AG08395 (cell line): Measurements from ENCODE around the gene DAAM2.

Experiments
- DNase-seq: peaks from one replicate; pipeline ENCODE4 v3.0.0; 2012; ENCODE audit warnings: mixed read lengths, low spot score

DAAM2 gene

DNA sequence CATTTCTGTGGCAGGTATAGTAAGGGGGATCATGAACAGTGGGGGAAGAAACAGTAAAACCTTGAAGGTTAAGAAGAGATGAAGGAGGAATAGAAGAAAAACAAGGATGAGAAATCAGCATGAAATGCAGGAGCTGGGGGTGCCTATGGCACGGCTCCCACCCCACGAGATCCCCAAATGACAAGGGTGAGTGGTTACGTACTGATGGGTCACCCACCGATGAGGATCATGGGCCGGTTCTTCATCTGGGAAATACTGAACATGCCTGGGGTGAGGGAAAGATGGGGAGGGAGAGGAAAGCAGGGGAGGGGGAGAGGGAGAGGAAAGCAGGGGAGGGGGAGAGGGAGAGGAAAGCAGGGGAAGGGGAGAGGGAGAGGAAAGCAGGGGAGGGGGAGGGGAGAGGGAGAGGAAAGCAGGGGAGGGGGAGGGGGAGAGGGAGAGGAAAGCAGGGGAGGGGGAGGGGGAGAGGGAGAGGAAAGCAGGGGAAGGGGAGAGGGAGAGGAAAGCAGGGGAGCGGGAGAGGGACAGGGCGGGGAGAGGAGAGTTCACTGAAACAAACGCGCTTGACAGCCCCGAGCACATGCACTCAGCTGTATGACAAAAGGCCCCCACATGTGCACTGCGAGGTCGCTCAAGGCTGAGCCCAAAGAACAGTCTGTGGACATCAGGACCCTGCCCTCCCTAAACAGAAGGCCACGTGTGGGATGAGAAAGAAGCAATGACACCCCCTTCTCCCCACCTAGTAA is 116.8 kb downstream of the DAAM2 start:
- DNase-seq: no peak

DNA sequence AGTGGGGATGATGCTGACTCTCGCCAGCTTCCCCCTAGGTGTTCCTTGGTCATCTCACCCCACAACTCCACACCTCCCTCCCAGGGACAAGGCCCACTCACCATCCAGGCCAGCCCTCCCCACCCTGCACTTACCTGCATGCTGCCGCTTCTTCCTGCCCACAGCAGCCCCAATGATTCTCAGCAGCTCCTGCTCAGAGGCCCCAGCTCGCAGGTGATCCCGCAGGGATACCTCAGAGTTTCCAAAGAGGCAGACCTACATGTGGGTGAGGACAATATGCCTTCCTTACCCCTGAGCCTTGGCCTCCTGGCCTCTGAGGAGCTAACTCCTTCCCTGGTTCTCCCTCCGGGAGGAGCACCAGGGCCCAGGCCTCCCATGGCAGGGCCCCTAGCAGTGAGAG is 117.5 kb downstream of the DAAM2 start:
- no peak for DNase-seq

DNA sequence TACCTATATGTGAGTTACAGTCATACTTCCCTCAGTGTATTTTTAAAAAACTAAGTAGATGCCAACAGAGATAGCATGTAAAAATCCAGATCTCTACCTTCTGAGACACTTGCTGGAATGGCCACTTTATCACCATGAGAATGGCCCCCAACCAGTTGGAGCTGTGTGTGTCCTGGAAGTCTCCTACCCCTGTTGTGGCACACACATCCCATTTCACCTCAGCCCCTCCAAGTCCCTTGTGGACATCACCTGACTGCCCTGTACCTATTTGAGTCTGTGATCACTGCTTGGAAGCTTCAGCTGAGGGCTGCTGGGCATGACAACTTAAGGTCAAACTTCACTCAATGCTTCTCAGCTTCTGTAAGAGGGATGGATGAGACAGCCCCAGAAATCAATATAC is 118.0 kb downstream of the DAAM2 start:
- no peak for DNase-seq

DNA sequence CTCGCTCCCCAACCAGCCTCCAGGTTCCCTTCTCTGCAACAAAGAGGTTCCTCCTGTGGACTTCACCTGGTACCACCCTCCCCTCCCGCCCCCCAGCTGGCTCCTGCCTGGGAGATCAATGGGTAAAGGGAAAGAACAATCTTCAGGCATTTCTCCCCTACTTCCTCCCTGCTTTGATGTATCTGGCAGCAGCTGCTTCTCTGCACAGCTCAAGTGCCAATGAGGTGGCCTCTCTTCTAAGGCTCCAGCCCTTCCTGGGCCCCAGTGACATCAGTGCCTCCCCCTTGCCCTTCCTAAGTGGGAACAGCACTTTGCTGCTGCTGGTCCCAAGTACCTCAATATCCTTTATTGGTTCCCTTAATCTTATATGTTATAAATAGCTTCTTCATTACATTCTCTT is 118.6 kb downstream of the DAAM2 start:
- no peak for DNase-seq

DNA sequence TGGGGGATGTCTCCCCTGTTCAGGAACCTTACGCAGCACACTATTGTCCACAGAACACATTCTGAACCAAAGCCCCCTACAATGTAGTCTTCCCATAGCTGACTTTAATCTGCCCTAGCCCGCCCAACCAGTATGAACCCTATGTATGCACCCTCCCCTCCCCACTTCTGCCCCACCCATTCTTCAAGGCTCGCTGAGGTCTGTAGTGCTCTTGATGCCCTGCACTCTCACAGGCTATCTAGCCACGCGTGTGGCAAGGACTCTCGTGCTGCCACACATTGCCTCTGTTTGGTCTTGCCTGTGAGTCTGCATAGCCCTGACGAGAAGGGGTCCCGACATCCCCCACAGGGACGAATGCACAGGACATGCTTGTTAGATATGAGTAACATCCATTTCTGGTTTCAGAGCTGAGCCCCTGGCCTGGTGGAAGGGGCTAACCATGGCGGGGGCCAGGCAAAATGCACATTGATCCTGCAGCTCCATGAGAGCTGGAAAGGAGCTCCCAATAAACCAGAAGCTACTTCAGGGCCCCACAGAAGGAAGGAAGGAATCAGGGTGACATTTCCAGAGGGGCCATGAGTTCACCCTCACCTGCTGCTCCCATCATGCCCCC is 119.4 kb downstream of the DAAM2 start:
- no peak for DNase-seq

DNA sequence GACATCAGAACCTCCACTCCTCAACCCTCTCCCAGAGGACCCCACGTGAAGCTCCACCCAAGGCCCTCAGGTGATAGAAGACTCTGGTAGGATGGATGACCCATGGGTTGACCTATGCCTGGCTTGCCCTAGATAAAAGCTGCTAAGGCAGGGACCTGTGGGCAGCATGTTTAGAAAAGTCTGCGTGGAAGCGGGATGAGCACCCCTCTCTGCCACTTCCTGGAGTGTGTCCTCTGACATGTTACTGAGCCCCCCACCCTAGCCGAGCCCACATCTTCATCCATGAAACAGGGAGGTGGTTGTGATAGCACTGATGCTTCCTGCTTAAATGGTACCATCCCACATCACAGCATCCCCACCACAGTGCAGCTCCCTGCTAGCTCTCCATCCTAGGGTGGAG is 120.3 kb downstream of the DAAM2 start:
- no peak for DNase-seq

DNA sequence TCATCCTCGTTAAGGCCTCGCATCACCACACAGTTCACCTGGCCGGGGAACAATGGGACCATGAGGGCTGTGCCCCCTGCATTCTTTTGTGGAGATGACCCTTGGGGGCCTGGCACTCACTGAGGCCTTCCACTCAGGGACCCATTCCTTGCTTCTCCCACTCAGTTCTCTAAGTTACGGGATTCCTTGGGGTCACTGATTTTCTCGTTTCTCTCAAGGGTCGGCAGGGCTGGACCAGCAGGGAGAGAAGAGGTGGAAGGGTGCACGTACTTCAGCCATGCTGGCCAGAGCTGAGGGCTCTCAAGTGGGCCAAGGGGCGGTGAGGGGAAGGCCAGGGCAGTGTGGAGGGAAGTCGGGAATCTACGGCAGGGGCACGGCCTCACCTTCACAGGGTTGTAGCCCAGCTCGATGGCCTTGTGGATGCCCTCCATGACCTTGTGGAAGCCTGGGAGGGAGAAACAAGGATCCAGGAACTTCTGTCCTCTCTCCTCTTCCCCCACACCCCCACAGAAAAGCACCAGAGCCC is 121.3 kb downstream of the DAAM2 start:
- no peak for DNase-seq

DNA sequence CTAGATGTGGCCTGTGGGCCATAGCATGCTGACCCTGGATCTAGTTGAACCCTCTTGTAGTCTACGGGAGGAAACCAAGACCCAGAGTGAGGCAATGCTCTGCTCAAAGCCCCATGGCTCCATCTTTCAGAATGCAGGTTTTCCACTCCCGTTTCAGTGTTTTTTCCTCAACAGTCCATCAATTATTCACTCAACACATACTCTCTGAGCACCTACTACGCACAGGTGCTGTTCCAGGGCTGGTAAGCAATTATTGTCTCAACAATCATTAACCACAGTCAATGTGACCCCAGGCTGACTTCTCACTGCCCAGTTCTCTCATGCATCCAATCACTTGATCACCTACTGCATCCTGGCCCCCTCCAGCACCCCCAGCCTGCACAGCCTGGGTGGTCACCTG is 122.1 kb downstream of the DAAM2 start:
- no peak for DNase-seq

DNA sequence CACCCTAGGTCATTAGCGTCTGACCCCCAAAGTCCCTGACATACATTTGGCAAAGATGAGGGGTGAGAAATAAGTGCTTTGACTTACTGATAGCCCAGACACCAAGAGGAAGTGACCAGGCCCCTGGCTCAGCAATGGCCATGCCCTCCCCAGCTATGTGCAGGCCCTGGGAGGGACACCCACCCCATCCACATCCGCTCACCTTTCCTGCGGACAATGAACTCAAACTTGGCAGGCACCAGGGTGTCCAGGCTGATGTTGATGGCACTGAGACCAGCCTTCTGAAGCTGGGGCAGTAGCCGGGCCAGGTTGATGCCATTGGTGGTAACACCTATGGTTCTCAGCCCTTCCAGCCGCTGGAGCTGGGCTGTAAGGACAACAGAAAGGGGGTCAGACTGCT is 123.7 kb downstream of the DAAM2 start:
- DNase-seq: no peak

DNA sequence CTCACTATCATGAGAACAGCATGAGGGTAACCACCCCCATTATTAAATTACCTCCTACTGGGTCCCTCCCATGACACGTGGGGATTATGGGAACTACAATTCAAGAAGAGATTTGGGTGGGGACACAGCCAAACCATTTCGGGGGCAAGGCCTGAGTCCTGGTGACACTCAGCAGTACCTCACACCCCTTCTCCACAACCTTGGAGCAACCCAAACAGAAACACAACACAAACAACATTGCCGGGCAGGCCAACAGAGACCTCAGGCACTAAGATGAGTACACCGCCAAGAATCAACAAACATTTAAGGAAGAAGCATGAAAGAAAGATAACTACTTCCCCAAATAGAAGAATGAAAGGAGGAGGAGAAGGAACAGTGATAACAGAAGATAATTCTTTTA is 125.2 kb downstream of the DAAM2 start:
- no peak for DNase-seq

DNA sequence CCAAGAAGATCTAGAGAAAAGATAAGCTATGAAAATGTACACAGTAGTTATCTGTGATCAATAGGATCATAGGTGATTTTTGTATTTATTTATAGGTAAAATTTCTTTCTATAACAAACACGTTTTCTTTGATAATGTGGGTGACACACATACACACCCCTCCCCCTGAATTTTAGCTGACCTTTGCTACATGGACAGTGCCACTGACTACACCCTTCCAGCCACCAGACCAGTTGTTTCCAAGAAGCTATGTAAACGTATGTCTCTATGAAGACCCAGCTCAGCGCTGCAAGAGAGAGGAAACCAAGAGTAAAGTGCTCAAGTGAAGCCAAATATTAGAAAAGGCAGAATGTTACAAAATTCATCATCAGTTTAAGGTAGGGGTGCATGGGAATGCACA is 125.8 kb downstream of the DAAM2 start:
- no peak for DNase-seq

DNA sequence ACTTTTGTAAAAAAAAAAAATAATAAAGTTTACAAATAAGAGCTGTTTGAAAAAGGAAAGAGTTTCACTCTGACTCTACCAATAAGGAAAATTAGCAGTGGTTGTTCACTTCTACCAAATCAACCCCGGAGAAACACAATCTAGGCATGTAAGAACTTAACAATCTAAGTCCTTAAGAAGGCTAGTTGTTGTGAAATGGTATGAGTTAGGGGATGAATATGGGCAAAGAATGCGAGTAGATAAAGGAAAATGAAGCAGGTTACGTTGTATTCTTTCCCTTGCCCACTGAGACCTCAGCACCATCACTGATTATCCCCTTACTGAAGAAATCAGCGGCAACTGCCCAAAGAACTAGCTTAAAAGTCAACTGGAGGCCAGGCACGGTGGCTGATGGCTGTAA is 126.7 kb downstream of the DAAM2 start:
- no peak for DNase-seq

DNA sequence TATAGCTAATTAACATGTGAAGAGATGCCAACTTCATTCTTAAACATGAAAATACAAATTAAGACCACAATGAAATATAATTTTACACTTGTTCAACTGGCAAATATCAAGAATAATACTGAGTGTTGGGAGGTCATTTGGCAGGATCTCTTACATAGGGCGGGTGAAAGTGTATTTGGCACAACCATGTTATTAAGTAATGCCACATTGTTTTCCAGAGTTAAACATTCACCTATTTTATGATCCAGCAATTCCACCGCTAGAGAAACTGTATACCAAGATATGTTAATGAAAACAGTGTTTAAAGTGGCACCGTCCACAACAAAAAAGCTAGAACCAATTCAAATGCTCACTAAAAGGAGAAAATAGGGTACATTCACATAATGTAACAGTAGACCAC is 128.0 kb downstream of the DAAM2 start:
- no peak for DNase-seq

DNA sequence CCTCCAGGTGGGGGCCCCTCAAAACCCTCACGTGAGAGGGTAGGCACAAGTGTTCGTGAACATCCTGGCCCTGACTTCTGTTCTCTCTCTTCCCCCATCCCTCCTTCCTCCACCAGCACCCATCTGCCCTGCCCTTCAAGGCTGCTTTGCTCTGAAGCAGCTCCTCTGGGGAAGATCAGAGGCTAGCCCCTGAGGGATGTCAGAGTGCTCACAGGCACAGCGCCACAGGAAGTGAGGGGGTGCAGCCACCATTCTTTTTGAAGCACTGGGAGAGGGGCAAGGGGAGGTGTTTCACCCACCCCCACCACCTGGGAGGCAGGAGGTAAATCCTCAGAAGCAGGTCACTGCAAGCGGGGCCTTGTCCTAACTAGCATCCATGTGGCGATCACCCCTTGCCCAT is 130.6 kb downstream of the DAAM2 start:
- no peak for DNase-seq

DNA sequence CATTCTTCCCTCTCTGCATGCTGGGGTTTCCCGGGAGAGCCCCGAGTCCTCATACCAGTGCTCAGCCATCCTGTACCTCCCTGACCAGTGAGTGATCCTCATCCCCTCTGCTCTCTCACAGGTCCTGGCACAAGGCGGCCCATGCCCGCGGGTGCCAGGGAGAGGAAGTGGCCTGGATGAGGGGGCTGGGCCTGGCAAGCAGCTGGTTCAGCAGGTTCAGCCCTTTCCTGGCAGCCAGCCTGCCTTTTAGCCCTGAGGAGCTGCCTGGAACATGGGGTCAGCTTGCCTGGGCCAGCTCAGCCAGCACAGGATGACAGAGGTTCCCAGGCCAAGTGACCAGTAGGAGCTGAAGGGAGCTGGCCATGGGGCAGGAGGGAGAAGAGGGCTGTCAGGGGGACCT is 131.2 kb downstream of the DAAM2 start:
- no peak for DNase-seq

DNA sequence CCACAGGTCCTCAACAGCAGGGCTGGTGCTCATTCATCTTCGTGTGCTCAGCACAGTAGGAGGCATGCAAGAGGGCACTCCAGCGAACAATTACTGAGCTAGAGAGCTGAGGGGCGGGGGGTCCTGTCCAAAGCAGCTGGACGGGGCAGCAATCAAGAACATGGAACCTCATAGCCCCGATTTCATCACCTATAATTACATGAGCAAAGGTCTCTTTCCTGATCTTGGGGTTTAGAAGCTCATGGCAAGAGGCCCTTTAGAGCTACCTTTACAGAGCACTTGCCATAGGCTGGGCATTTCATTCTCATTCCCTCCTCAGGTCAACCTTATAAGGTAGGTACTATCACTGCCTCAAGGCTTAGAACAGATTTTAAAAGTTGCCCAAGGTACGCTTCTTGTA is 131.7 kb downstream of the DAAM2 start:
- DNase-seq: no peak

DNA sequence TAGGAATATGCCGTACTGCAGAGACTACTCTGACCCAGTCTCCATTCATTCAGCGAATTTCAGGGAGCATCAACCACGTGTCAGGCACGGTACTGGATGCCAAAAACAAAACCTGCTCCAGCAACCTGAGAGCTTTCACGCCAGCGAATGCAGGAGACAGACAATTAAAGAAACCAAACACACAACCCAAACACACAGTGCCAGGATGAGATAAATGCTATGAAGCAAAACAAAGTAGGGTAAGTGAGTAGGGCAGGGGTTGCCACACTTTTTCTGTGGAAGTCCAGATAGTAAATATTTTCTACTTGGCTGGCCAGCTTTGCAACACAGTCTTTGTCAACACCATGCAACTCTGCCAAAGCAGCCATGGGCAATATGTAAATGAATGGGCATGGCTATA is 132.1 kb downstream of the DAAM2 start:
- DNase-seq: no peak

DNA sequence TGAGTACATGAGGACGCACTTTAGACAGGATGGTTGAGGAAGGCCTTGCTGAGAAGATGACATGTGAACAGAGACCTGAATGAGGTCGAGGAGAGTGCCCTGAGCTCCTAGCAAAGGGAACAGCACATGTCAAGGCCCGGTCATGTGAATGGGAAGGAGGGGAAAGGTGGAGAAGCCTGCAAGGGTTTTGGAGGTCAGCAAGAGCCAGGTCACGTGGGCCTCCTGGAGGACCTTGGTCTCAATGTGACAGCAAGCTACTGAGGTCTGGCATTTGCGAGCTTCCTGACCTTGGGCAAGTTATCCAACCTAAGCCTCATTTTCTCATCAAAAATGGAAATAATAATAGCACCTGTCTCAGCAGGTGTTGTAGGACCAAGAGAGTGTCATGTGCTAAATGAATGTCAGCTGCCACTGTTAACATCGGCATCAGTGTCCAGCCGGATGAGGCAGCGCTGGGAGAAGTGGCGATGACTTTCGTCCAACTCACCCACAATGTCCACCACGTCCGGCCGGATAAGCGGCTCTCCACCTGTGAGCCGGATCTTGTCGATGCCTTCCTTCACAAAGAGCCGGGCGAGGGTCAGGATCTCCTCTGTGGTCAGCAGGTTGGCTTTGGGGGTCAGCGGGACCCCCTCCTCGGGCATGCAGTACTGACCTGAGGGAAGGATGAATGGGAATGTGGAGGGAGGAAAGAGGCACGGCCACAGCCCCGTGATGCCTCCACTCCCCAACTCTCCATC is 133.2 kb downstream of the DAAM2 start:
- DNase-seq: no peak

DNA sequence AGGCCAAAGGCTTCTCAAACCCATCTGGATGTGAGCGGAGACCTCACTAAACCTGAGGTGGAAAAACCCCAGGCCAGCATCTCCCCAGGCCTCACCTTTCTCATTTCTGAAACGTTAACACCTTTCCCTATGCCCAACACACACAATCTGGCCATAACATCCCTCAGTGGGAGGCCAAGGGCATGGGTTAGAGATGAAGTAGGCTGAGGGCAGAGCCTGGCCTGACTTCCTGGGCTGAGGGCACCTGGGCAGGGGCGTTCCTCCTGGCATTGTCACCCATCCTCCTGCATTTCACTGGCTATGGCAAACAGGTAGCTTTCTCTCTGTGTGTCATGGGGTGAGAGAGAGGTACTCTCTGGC is 133.7 kb downstream of the DAAM2 start:
- no peak for DNase-seq

DNA sequence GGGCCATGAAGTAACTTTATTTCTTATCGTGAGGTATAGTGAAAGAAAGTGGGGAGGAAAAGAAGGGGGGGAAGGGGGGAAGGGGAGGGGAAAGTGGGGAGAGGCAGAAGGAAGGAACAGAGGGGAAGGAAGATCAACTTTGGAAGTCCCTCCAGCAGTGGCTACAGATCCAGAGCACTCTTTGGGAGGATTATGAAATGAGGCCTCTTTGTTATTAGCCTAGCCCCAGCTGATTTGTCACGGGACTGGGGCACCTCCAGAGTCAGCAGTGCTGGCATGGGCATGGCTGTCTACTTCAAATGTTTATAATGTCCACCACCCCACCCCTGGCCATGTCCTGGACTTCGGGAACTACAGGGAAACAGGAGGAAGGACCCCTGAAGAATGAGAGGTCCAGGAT is 134.5 kb downstream of the DAAM2 start:
- no peak for DNase-seq

DNA sequence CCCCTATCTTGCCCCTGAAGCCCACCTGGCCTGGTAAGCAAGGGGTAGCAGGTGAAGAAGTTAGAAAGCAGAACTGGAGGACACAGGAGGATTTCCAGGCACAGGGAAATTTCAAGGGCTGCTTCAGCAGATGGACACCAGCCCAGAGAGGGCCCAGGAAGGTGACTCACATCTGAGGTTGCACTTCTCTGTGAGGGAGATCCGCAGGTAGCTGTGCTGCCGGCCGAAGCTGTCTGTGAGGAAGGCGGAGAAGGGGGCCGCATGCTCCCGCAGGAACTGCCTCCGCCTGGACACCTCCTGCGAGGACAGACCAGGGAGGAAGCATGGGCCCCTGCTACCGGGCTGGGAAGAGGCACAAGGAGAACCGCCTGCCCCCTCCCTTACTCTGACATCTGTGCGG is 135.0 kb downstream of the DAAM2 start:
- peak; percentile 18 for DNase-seq

DNA sequence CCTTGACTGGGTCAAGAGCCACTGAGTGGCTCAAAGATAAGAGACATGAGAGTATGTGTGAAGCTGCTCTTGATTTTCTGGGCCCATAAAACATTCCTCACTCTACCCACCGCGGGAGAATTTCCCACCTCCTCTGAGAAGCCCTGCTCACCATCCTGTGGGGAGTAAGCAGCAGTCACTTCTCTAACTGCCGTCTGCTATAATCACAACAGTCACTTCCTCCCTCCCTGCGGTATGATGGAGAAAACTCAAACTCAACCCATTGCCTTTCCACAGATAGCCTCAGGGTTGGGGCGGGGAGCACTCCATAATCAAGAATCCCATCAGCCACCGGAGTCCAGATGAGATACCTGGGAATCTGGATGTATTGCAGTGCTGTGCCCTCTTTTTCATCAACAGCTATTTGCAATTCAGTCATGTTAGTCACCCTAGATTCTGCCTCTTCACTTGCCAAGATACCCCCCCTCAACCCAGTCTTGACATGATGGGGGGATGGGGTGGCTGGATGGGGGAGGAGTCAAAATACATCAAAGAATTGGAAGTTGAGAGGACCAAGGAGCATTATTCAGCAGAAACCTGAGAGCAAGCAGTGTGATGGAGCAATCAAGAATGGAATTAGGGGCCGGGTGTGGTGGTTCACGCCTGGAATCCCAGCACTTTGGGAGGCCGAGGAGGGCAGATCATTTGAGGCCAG is 137.0 kb downstream of the DAAM2 start:
- no peak for DNase-seq
